HG03066 (cell line): Measurements from ENCODE around the gene ATOH8.
"Not testable (repeated sequence)": the region's sequence is repeated elsewhere in the genome, so short reads cannot be mapped to it uniquely, and the experiment has no call there.

Source experiments
- ATAC-seq: cut with Tn5 transposase; IDR thresholded peaks from one replicate; pipeline ENCODE4 v1.9.1; 2021; ENCODE audit warnings: low read depth; ENCODE audit not compliant: unreplicated experiment

The ATOH8 gene, protein sequence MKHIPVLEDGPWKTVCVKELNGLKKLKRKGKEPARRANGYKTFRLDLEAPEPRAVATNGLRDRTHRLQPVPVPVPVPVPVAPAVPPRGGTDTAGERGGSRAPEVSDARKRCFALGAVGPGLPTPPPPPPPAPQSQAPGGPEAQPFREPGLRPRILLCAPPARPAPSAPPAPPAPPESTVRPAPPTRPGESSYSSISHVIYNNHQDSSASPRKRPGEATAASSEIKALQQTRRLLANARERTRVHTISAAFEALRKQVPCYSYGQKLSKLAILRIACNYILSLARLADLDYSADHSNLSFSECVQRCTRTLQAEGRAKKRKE

GRCh38 chr2:85753525-85754312, at the start of gene ATOH8:
Gene ATOH8, plus strand, starts transcription at chr2:85753991. Its CDS starts 199 bp downstream, at chr2:85754190.
- no peak for ATAC-seq

GRCh38 chr2:85704038-85704437, 49.8 kb upstream of the ATOH8 start:
- no peak for ATAC-seq

GRCh38 chr2:85704800-85705679, 48.8 kb upstream of the ATOH8 start:
- peak; percentile 59 for ATAC-seq

GRCh38 chr2:85705680-85706039, 48.1 kb upstream of the ATOH8 start:
- ATAC-seq, result no peak

GRCh38 chr2:85706063-85706462, 47.7 kb upstream of the ATOH8 start:
- ATAC-seq, result no peak

DNA sequence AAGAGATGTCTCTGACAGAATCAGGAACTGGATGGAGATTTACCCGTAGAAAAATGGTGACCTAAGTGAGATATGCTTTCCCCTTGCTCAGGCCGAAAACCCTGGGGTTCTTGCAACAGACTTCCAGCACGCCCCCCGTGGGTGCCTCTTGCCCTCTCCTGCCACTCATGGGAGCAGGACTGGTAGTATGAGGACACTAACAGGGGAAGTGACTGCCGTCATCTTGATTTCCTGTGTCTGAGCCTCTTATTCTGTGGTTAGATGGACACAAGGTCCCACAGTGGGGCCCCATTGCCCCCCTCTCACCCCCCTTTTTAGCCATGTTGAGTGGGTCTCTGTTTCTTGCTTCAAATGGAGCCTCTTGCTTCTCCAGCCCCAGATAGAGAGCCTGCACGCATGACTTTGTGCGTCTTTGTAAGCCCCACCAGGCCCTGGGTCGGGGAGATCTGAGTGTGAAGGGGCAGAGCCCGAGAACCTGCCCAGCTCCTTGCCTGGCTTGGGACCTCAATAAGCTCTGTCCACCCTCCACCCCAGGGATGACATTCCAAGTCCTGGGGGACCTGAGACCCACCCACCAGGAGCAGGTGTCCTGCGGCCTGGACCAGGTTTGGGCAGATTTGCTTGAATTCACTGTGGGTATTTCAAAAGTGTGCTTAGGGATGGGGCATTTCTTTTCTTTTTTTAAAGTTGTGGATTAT, 47.0 kb upstream of the ATOH8 start:
- no peak for ATAC-seq

DNA sequence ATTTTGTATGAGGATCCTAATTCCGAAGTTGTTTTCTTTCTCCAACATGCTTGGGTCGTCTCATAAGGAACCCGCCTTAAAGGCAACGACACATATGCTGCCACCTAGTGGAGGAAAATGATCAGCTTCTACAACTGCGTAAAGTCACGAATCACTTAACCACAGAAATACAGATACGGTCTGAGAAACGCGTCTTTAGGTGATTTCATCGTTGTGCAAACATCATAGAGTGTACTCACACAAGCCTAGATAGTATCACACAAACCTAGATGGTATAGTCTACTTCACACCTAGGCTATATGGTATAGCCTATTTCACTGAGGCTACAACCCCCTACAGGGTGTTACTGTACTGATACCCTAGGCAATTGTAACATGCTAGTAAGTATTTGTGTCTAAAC, 46.5 kb upstream of the ATOH8 start:
- ATAC-seq, result no peak

DNA sequence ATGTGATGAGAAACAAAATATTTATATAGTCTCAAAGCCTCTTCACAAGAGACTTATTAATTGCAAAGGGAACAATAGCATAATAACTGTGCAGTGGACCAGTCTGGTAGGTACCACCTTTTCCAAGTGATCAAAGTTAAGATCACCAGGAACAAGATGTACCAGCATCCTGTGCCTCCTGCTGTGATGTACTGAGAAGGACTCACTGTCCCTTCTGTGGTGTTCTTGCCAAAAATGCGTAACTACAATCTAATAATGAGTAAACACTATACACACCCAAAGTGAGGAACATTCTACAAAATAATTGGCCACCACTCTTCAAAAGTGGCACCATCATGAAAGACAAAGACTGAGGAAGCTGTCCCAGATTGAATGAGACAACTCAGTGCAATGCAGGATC, 45.1 kb upstream of the ATOH8 start:
- no peak for ATAC-seq

GRCh38 chr2:85709401-85709811, 44.4 kb upstream of the ATOH8 start:
- ATAC-seq, result no peak

DNA sequence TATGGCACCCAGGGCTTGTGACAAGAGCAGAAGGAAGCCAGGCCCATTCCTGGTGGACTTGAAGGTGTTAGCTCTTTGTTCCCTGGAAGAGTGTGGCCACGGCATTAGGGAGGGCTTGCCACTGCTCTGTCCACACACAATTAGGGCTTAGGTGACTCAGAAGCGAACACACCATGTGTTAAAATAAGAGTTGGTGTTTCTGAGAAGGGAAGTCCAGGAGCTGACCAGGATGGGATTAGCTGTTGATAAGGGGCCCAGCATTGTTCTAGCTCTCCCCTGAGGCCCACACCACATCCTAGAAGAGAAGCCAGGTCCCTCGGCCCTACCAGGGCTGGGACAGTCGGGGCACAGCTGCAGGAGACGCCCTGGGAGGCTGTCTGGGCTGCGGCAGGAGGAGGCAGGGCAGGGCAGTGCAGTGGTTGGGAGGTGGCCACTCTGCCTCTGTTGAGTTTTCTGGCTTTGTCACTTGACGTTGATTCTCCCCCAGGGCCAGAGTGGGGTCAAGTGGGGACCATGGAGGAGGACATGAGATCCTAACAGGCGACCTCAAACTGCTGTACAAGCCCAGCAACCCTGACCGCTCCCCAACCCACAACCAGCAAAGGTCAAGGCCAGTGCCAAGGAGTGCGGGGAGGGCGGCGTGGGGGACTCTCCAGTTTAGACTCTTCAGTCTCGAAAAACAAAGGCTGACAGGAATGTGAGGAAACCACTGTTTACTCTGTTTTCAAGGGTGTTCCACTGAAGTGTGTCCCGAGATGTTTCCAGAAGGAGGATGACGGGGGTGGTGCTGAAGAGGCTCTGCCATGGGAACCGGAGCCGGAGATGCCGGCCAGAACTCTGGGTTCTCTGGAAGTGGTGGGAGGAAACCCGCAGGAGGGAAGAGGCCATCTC, 42.9 kb upstream of the ATOH8 start:
- ATAC-seq, result no peak

- no peak for ATAC-seq
Observed at GRCh38 chr2:85711578-85712060, 42.2 kb upstream of the ATOH8 start.

- ATAC-seq, result no peak
Observed at GRCh38 chr2:85712336-85712735, 41.5 kb upstream of the ATOH8 start.

GRCh38 chr2:85712849-85713612, 40.8 kb upstream of the ATOH8 start:
- ATAC-seq, result no peak

GRCh38 chr2:85713836-85714235, 40.0 kb upstream of the ATOH8 start:
- ATAC-seq, result no peak

- ATAC-seq, result not testable (repeated sequence)
Observed at GRCh38 chr2:85714421-85714820, 39.4 kb upstream of the ATOH8 start.

GRCh38 chr2:85714841-85715240, 39.0 kb upstream of the ATOH8 start:
- no peak for ATAC-seq

DNA sequence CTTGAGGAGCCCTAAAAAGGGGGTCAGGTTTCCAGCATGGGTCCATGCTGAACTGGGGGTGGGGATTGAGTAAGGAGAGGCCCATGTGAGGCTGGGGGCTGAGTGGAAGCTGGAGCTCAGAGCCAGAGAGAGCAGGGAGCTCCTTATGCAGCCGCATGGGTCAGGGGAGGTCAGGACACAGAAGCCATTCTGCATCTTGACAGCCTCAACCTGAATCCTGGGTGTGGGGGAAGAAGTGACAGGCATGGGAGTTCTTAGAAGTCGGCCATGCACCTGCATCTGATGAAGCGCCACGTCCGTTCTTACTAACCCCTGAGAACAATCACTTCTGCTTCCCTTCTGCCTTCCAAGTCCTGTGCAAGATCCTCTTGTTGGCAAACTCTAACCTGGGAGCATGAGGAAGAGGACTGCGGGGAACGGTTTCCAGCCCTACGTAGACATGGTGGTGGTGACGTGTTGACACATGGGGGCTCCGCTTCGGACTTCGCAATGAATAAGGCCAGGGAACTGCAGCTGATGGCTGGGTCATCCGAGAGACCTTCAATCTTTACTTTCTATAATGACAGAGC, 37.4 kb upstream of the ATOH8 start:
- ATAC-seq, result no peak

DNA sequence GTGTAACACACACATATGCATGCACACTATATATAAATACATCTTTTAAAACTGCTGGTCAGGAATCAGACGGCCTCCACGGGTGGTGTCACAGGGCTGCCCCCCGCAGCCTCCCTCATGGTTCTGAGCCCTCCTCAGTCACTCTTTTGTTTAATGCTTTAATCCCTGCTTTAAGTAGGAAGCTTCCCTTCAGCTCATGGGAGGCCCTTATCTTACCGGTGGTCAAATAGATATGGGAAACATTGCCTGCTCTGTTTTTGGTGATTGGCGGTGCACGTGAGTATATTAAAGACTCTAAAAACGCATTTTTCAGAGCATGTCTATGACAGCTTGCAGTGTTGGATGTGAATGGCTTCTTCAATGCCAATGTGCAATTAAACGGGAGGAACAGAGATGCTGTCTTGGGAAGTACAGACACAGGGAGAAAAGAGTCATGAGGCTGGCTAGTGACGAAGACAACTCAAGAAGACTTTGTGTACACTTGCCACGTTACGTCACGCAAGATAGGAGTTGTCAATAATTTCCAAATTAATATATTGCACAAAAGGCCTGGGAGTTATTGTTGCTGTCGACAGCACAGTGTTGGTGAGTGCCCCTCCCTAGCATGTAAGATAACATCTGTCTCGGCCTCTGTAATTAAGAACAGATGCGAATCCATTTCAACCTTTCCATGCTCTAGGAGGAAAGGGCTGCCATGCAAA, 36.3 kb upstream of the ATOH8 start:
- ATAC-seq, result no peak
